Measurements from ENCODE around the gene SCLT1. TPM values are rescaled to one million over a fixed set of nuclear protein-coding genes. Genes with fewer than 3 reads are reported as not detected.

Gene SCLT1
- polyA plus RNA-seq, 3 donors: 14.8 to 20.1 (median 17.9) TPM

- WGBS (ENCODE audit: insufficient coverage): 0% methylated on average over 1 of the region's 2 CpGs
- H3K27ac ChIP-seq (ENCODE audit: low read depth in 1 of 2, low read length in 2 of 2): peak overlapping the region in 1 of 2 donors; percentile 73
- Mint-ChIP-seq H3K27me3 (ENCODE audit: low read depth in 3 of 3) (no peaks in the 10 kb centered on the region), H3K4me3 (no peak overlapping the region), H3K27ac (peak overlapping the region; percentile 50 to 81 (median 71)), H3K4me1 (peaks cover 23% of the 10 kb centered on the region), H3K36me3 (peaks cover 31 to 37% of the 10 kb centered on the region in 2 donors), H3K9me3 (peaks cover 0 to 3% (median 0%) of the 10 kb centered on the region in 7 donors)
- H3K9me3 ChIP-seq (replicated peaks in 1 of 2; ENCODE audit: control insufficient read depth in 1 of 2, insufficient read depth in 1 of 2, low read length in 2 of 2): no peaks in the 10 kb centered on the region
- intact Hi-C loops (cut with micrococcal nuclease): no loop called here
- peak overlapping the region in 1 of 3 experiments; percentile 6 for H3K4me3 ChIP-seq (replicated peaks in 1 of 3; ENCODE audit: low read depth in 2 of 3, low read length in 3 of 3)
- H2AFZ ChIP-seq (ENCODE audit: insufficient read depth, low read depth, low read length, poor library complexity, severe bottlenecking): no peak overlapping the region
- no peaks in the 10 kb centered on the region for H3K79me2 ChIP-seq (ENCODE audit: insufficient read depth, low read length)
- peaks cover 11 to 25% of the 10 kb centered on the region in 2 donors for H3K4me1 ChIP-seq (ENCODE audit: control insufficient read depth in 1 of 2, insufficient read depth in 2 of 2, low read length in 2 of 2)
- no peaks in the 10 kb centered on the region for H4K20me1 ChIP-seq (ENCODE audit: insufficient read depth, low read length)
- no peak overlapping the region for H3K9ac ChIP-seq (ENCODE audit: insufficient read depth, low read length, poor library complexity, severe bottlenecking)
- no peaks in the 10 kb centered on the region for H3K27me3 ChIP-seq (ENCODE audit: control insufficient read depth in 2 of 2, insufficient read depth in 2 of 2, low read length in 2 of 2)
- TF ChIP-seq, protein P1, sequence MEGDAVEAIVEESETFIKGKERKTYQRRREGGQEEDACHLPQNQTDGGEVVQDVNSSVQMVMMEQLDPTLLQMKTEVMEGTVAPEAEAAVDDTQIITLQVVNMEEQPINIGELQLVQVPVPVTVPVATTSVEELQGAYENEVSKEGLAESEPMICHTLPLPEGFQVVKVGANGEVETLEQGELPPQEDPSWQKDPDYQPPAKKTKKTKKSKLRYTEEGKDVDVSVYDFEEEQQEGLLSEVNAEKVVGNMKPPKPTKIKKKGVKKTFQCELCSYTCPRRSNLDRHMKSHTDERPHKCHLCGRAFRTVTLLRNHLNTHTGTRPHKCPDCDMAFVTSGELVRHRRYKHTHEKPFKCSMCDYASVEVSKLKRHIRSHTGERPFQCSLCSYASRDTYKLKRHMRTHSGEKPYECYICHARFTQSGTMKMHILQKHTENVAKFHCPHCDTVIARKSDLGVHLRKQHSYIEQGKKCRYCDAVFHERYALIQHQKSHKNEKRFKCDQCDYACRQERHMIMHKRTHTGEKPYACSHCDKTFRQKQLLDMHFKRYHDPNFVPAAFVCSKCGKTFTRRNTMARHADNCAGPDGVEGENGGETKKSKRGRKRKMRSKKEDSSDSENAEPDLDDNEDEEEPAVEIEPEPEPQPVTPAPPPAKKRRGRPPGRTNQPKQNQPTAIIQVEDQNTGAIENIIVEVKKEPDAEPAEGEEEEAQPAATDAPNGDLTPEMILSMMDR (IDR thresholded peaks at IDR 0.05): no peak
- peak overlapping the region; percentile 40 for H3K4me2 ChIP-seq (replicated peaks; ENCODE audit: extremely low read depth, low read length, poor library complexity, severe bottlenecking)
- DNase-seq: peak; percentile 66 to 85 (median 73)
- peaks cover 17% of the 10 kb centered on the region in 2 donors for H3K36me3 ChIP-seq (replicated peaks in 1 of 2; ENCODE audit: control insufficient read depth in 1 of 2, insufficient read depth in 2 of 2, low read length in 2 of 2)
Observed at GRCh38 chr4:128958194-128958593, 135.1 kb downstream of the SCLT1 start.

DNA sequence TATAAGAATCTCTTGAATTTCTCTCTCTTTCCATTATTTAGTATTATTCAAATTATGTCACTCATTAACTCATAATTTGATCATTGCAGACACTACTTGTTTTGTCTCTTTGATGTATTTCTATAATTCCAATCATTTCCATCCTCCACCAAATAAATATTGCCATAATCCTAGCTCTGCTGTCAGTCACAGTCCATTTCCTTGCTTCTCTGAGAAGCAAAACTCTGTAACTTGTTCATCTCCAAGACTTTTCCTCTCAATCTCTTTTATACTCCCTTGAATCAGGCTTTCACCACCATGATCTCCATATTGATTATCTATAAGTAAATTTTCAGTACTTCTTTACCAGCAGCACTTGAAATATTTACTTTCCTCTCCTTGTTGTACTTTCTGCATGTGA lies 135.9 kb downstream of the SCLT1 start:
- H3K27ac ChIP-seq (ENCODE audit: low read depth in 1 of 2, low read length in 2 of 2): peak overlapping the region in 1 of 2 donors; percentile 73
- H3K4me1 Mint-ChIP-seq: peaks cover 23% of the 10 kb centered on the region

More for the DNA sequence above, 135.9 kb downstream of the SCLT1 start:
- H3K27ac Mint-ChIP-seq: peak overlapping the region in 6 of 7 donors; percentile 1 to 79 (median 66)
- Histone ChIP-seq H3K79me2 (ENCODE audit: insufficient read depth, low read length) (no peaks in the 10 kb centered on the region), H3K4me2 (replicated peaks; ENCODE audit: extremely low read depth, low read length, poor library complexity, severe bottlenecking) (peak overlapping the region; percentile 40), H3K9me3 (replicated peaks in 1 of 2; ENCODE audit: control insufficient read depth in 1 of 2, insufficient read depth in 1 of 2, low read length in 2 of 2) (no peaks in the 10 kb centered on the region), H4K20me1 (ENCODE audit: insufficient read depth, low read length) (no peaks in the 10 kb centered on the region), H3K4me3 (replicated peaks in 1 of 3; ENCODE audit: low read depth in 2 of 3, low read length in 3 of 3) (peak overlapping the region in 1 of 3 experiments; percentile 6), H3K9ac (ENCODE audit: insufficient read depth, low read length, poor library complexity, severe bottlenecking) (no peak overlapping the region), H3K27me3 (ENCODE audit: control insufficient read depth in 2 of 2, insufficient read depth in 2 of 2, low read length in 2 of 2) (no peaks in the 10 kb centered on the region), H3K36me3 (replicated peaks in 1 of 2; ENCODE audit: control insufficient read depth in 1 of 2, insufficient read depth in 2 of 2, low read length in 2 of 2) (peaks cover 20 to 21% of the 10 kb centered on the region in 2 donors), H3K4me1 (ENCODE audit: control insufficient read depth in 1 of 2, insufficient read depth in 2 of 2, low read length in 2 of 2) (peaks cover 11 to 25% of the 10 kb centered on the region in 2 donors), H2AFZ (ENCODE audit: insufficient read depth, low read depth, low read length, poor library complexity, severe bottlenecking) (no peak overlapping the region)
- no peaks in the 10 kb centered on the region for H3K27me3 Mint-ChIP-seq (ENCODE audit: low read depth in 3 of 3)
- peaks cover 26 to 36% of the 10 kb centered on the region in 2 donors for H3K36me3 Mint-ChIP-seq
- intact Hi-C loops (cut with micrococcal nuclease): no loop called here
- TF ChIP-seq, protein P1 (IDR thresholded peaks at IDR 0.05): no peak
- no peak for DNase-seq
- peaks cover 0 to 3% (median 0%) of the 10 kb centered on the region in 7 donors for H3K9me3 Mint-ChIP-seq
- H3K4me3 Mint-ChIP-seq: no peak overlapping the region
